HepG2 (cell line): ENCODE measurements around the gene VAV2. TPM values are rescaled to one million over a fixed set of nuclear protein-coding genes. Genes with fewer than 3 reads are reported as not detected.

Experiments
- DNMT1 ChIP-seq: sonication (generic); formaldehyde crosslinking; IDR thresholded peaks from 2 replicates; pipeline ENCODE4 v1.5.1; 2020; ENCODE audit warnings: mild to moderate bottlenecking, missing genetic modification reagents
- HOXA3 ChIP-seq: sonication (generic); formaldehyde crosslinking; IDR thresholded peaks from 2 replicates; pipeline ENCODE4 v1.5.0; 2020; ENCODE audit warnings: missing genetic modification reagents
- IKZF4 ChIP-seq: sonication (generic); formaldehyde crosslinking; IDR thresholded peaks from 2 replicates; pipeline ENCODE4 v1.5.1; 2020; ENCODE audit warnings: borderline replicate concordance, mild to moderate bottlenecking, low read depth, missing genetic modification reagents; ENCODE audit errors: not compliant biosample characterization
- KDM2A ChIP-seq: sonication (generic); formaldehyde crosslinking; IDR thresholded peaks from 2 replicates; pipeline ENCODE4 v1.4.0; 2020; ENCODE audit warnings: low read depth, missing genetic modification reagents, borderline replicate concordance
- MBNL3 ChIP-seq: fragments of 250-450 bp; sonication (Bioruptor Pico); conservative IDR thresholded peaks from 2 replicates; pipeline ENCODE4 v1.8.0; 2022; ENCODE audit warnings: mild to moderate bottlenecking, inconsistent platforms
- MEF2D ChIP-seq: sonication (generic); formaldehyde crosslinking; IDR thresholded peaks from 2 replicates; pipeline ENCODE4 v1.5.1; 2020; ENCODE audit warnings: mild to moderate bottlenecking, missing genetic modification reagents
- PCBP2 ChIP-seq: fragments of 200-400 bp; formaldehyde crosslinking; optimal IDR thresholded peaks from 2 replicates; pipeline ENCODE3; 2018; ENCODE audit warnings: low read length, low read depth; ENCODE audit not compliant: poor library complexity, severe bottlenecking
- STAT5B ChIP-seq: sonication (generic); formaldehyde crosslinking; IDR thresholded peaks from 2 replicates; pipeline ENCODE4 v1.4.0; 2020; ENCODE audit warnings: missing genetic modification reagents
- TSC22D2 ChIP-seq: sonication (generic); formaldehyde crosslinking; IDR thresholded peaks from 2 replicates; pipeline ENCODE4 v1.5.1; 2020; ENCODE audit warnings: missing genetic modification reagents, mild to moderate bottlenecking, borderline replicate concordance
- ZNF616 ChIP-seq: sonication (generic); formaldehyde crosslinking; IDR thresholded peaks from 2 replicates; pipeline ENCODE4 v1.5.0; 2020; ENCODE audit warnings: low read depth, mild to moderate bottlenecking, missing genetic modification reagents
- ZNF644 ChIP-seq: IDR thresholded peaks from 2 replicates; pipeline ENCODE4 v1.6.1; 2016; ENCODE audit warnings: low read depth
- ZNF781 ChIP-seq: sonication (generic); formaldehyde crosslinking; IDR thresholded peaks from 2 replicates; pipeline ENCODE4 v1.5.1; 2020; ENCODE audit warnings: borderline replicate concordance, mild to moderate bottlenecking, missing genetic modification reagents; ENCODE audit errors: not compliant biosample characterization
- ZNF841 ChIP-seq: sonication (generic); formaldehyde crosslinking; IDR thresholded peaks from 2 replicates; pipeline ENCODE4 v1.8.1; 2023; ENCODE audit warnings: missing genetic modification reagents, borderline replicate concordance
- ZSCAN21 ChIP-seq: sonication (generic); formaldehyde crosslinking; IDR thresholded peaks from 2 replicates; pipeline ENCODE4 v1.8.0; 2022; ENCODE audit warnings: mild to moderate bottlenecking, missing genetic modification reagents, moderate library complexity, borderline replicate concordance
- ZSCAN31 ChIP-seq: sonication (generic); formaldehyde crosslinking; IDR thresholded peaks from 2 replicates; pipeline ENCODE4 v1.5.0; 2020; ENCODE audit warnings: low read depth, mild to moderate bottlenecking, missing genetic modification reagents
- polyA plus RNA-seq, 8 experiments: library from polyadenylated mRNA; depleted of rRNA in 3 of 8; stranded (reverse) in 7 of 8; unstranded in 1 of 8; fragments of >200 nt; fragmentation: Illumina TruSeq in 4 of 8; extraction: Trizol in 4 of 8; gene quantifications; 2 replicates each; pipeline versions ENCODE4 v1.2.1 to v1.2.3, GENCODE V29; 2011 to 2016; ENCODE audit warnings: low read depth in 4 of 8, missing spikeins in 1 of 8, mixed read lengths in 1 of 8; ENCODE audit not compliant: insufficient read depth in 1 of 8
- total RNA-seq, 5 experiments: library from RNA; depleted of rRNA; stranded (reverse); fragments of >200 nt; fragmentation: Illumina TruSeq; extraction: Trizol; gene quantifications; 2 replicates each; pipeline ENCODE4 v1.2.3, GENCODE V29; 2016; ENCODE audit warnings: low read depth in 1 of 5
- TF ChIP-seq, protein P1 (sequence below): sonication (generic); formaldehyde crosslinking; IDR thresholded peaks from 2 replicates; pipeline ENCODE4 v1.4.0; 2020; ENCODE audit warnings: missing genetic modification reagents
- TF ChIP-seq, protein P2 (sequence below): sonication (generic); formaldehyde crosslinking; IDR thresholded peaks from 2 replicates; pipeline ENCODE4 v1.8.0; 2022; ENCODE audit warnings: missing genetic modification reagents, mild to moderate bottlenecking, borderline replicate concordance
- TF ChIP-seq, protein P3 (sequence below): sonication (generic); formaldehyde crosslinking; conservative IDR thresholded peaks from 2 replicates; pipeline ENCODE4 v1.4.0; 2020; ENCODE audit warnings: mild to moderate bottlenecking, missing genetic modification reagents, moderate library complexity
- TF ChIP-seq, protein P4 (sequence below): sonication (generic); formaldehyde crosslinking; IDR thresholded peaks from 2 replicates; pipeline ENCODE4 v1.5.0; 2020; ENCODE audit warnings: missing genetic modification reagents

The VAV2 gene
- total and polyA plus RNA-seq, 2 of the 13 experiments (the other 11 are each of a cell fraction or from before 2014, with no cell fraction given) = 22.5 to 22.9 TPM

DNA sequence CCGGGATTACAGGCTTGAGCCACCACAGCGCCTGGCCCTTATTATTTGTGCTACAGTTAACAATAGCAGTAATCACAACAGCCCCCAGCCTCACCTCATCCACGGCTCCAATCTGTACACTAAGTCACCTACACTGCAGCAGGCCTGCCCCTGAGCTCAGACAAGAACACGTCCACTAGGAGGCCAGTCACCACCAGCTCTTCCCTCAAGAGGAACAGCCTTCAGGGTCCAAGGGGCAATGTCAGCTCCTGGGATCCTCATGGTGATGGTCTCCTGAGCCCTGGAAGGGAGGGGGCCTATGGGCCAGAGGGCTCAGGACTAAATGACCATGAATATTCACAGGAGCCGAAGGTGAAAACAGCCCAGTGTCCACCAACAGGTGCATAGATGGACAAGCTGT, 67.7 kb downstream of the VAV2 start (continued):
- TF ChIP-seq, protein P1, sequence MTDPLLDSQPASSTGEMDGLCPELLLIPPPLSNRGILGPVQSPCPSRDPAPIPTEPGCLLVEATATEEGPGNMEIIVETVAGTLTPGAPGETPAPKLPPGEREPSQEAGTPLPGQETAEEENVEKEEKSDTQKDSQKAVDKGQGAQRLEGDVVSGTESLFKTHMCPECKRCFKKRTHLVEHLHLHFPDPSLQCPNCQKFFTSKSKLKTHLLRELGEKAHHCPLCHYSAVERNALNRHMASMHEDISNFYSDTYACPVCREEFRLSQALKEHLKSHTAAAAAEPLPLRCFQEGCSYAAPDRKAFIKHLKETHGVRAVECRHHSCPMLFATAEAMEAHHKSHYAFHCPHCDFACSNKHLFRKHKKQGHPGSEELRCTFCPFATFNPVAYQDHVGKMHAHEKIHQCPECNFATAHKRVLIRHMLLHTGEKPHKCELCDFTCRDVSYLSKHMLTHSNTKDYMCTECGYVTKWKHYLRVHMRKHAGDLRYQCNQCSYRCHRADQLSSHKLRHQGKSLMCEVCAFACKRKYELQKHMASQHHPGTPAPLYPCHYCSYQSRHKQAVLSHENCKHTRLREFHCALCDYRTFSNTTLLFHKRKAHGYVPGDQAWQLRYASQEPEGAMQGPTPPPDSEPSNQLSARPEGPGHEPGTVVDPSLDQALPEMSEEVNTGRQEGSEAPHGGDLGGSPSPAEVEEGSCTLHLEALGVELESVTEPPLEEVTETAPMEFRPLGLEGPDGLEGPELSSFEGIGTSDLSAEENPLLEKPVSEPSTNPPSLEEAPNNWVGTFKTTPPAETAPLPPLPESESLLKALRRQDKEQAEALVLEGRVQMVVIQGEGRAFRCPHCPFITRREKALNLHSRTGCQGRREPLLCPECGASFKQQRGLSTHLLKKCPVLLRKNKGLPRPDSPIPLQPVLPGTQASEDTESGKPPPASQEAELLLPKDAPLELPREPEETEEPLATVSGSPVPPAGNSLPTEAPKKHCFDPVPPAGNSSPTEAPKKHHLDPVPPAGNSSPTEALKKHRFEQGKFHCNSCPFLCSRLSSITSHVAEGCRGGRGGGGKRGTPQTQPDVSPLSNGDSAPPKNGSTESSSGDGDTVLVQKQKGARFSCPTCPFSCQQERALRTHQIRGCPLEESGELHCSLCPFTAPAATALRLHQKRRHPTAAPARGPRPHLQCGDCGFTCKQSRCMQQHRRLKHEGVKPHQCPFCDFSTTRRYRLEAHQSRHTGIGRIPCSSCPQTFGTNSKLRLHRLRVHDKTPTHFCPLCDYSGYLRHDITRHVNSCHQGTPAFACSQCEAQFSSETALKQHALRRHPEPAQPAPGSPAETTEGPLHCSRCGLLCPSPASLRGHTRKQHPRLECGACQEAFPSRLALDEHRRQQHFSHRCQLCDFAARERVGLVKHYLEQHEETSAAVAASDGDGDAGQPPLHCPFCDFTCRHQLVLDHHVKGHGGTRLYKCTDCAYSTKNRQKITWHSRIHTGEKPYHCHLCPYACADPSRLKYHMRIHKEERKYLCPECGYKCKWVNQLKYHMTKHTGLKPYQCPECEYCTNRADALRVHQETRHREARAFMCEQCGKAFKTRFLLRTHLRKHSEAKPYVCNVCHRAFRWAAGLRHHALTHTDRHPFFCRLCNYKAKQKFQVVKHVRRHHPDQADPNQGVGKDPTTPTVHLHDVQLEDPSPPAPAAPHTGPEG = no peak
- no peak for TF ChIP-seq MEF2D (CRISPR knock-in tag)
- no peak for TF ChIP-seq TSC22D2 (CRISPR knock-in tag)
- TF ChIP-seq DNMT1 (CRISPR knock-in tag) = no peak
- TF ChIP-seq ZNF616 (CRISPR knock-in tag) = no peak
- TF ChIP-seq, protein P2, sequence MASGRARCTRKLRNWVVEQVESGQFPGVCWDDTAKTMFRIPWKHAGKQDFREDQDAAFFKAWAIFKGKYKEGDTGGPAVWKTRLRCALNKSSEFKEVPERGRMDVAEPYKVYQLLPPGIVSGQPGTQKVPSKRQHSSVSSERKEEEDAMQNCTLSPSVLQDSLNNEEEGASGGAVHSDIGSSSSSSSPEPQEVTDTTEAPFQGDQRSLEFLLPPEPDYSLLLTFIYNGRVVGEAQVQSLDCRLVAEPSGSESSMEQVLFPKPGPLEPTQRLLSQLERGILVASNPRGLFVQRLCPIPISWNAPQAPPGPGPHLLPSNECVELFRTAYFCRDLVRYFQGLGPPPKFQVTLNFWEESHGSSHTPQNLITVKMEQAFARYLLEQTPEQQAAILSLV (CRISPR knock-in tag) = no peak
- TF ChIP-seq, protein P3, sequence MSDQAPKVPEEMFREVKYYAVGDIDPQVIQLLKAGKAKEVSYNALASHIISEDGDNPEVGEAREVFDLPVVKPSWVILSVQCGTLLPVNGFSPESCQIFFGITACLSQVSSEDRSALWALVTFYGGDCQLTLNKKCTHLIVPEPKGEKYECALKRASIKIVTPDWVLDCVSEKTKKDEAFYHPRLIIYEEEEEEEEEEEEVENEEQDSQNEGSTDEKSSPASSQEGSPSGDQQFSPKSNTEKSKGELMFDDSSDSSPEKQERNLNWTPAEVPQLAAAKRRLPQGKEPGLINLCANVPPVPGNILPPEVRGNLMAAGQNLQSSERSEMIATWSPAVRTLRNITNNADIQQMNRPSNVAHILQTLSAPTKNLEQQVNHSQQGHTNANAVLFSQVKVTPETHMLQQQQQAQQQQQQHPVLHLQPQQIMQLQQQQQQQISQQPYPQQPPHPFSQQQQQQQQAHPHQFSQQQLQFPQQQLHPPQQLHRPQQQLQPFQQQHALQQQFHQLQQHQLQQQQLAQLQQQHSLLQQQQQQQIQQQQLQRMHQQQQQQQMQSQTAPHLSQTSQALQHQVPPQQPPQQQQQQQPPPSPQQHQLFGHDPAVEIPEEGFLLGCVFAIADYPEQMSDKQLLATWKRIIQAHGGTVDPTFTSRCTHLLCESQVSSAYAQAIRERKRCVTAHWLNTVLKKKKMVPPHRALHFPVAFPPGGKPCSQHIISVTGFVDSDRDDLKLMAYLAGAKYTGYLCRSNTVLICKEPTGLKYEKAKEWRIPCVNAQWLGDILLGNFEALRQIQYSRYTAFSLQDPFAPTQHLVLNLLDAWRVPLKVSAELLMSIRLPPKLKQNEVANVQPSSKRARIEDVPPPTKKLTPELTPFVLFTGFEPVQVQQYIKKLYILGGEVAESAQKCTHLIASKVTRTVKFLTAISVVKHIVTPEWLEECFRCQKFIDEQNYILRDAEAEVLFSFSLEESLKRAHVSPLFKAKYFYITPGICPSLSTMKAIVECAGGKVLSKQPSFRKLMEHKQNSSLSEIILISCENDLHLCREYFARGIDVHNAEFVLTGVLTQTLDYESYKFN (CRISPR knock-in tag) = 0 out of 2 replicates have a peak, but pooled peaks have one; percentile 24
- no peak for TF ChIP-seq MBNL3
- TF ChIP-seq KDM2A (CRISPR knock-in tag) = no peak
- no peak for TF ChIP-seq PCBP2
- TF ChIP-seq, protein P4, sequence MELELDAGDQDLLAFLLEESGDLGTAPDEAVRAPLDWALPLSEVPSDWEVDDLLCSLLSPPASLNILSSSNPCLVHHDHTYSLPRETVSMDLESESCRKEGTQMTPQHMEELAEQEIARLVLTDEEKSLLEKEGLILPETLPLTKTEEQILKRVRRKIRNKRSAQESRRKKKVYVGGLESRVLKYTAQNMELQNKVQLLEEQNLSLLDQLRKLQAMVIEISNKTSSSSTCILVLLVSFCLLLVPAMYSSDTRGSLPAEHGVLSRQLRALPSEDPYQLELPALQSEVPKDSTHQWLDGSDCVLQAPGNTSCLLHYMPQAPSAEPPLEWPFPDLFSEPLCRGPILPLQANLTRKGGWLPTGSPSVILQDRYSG (CRISPR knock-in tag) = no peak
- TF ChIP-seq ZNF841 (CRISPR knock-in tag) = no peak
- no peak for TF ChIP-seq STAT5B
- no peak for TF ChIP-seq ZSCAN31
- 0 out of 2 replicates have a peak, but pooled peaks have one; percentile 48 for TF ChIP-seq HOXA3 (CRISPR knock-in tag)
- TF ChIP-seq ZNF781 (CRISPR knock-in tag) = no peak
- TF ChIP-seq ZSCAN21 (CRISPR knock-in tag) = no peak
- no peak for TF ChIP-seq IKZF4 (CRISPR knock-in tag)
- peak; percentile 39; the same call in 1 of the 2 replicates for TF ChIP-seq ZNF644 (CRISPR knock-in tag)
